HG02623 (cell line): Measurements from ENCODE around the gene KDM4E.
A peak's percentile ranks its signal among the peaks of the same experiment; 100 is the strongest.
"Not testable (repeated sequence)": the region's sequence is repeated elsewhere in the genome, so short reads cannot be mapped to it uniquely, and the experiment has no call there.

ENCODE experiments used
- ATAC-seq: cut with Tn5 transposase; IDR thresholded peaks from one replicate; pipeline ENCODE4 v1.9.1; 2021; ENCODE audit warnings: moderate library complexity; ENCODE audit not compliant: unreplicated experiment

KDM4E gene

GRCh38 chr11:95049122-95049521, 24.1 kb downstream of the KDM4E start, which contains the start of gene KDM4F:
KDM4F (plus strand) TSS chr11:95049422.
- not testable (repeated sequence) for ATAC-seq

- no peak for ATAC-seq
These were observed 25.6 kb downstream of the KDM4E start for GRCh38 chr11:95050595-95051202.

DNA sequence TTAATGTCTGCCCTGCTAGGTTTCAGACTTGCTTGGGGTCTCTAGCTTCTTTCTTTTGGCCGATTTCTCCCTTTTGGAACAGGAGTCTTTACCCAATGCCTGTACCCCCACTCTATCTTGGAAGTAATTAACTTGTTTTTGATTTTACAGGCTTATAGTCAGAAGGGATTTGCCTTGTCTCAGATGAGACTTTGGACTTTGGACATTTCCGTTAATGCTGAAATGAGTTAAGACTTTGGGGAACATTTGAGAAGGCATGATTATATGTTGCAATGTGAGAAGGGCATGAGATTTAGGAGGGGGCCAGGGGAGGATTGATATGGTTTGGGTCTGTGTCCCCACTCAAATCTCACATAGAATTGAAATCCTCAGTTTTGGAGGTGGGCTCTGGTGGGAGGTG, 29.3 kb downstream of the KDM4E start:
- ATAC-seq: no peak

DNA sequence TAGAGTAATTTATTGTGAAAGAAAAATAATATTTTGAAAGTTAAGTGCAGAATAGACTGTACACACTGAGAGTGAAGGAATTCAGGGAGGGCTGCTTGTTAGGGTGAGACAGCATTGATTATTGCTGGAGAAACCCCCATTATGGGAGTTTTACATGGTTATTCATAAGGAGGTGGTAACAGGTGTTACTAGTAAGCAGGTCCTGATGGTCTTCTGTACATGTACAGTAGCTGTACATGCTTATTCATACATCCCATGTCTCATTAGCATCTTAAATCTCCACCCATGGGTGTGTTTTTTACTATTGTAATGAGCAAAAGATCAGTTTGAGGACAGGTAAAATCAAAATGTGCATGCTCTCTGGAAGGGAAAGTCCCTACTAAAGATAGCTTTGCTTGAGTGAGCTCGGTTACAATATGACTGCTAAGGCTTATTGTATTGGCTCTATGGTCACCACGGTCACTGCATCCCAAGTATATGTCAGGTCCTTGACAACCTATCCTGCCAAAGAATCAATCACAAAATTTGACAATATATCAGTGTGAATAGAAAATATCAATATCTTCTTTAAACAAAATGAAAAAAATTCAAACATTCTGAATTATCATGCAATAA, 30.3 kb downstream of the KDM4E start:
- ATAC-seq: peak; percentile 97

DNA sequence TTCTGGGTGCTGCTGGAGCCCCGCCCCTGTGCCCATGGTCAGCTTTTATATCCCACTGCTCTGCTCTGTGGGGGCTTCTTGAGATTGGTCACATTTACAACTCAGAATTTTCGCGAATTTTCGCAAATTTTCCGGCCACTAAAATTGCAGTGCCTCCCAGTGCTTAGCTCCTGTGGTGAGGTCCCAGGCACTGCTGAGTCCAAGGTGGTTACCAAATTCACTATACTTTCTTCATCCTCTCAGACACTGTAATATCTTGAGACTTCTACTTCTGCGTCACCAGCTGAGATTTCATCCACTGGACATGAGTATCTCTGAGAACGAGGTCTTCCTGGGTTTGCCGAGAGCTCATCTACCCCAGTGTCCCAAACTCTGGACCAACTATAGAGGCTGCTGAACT, 32.9 kb downstream of the KDM4E start:
- no peak for ATAC-seq

DNA sequence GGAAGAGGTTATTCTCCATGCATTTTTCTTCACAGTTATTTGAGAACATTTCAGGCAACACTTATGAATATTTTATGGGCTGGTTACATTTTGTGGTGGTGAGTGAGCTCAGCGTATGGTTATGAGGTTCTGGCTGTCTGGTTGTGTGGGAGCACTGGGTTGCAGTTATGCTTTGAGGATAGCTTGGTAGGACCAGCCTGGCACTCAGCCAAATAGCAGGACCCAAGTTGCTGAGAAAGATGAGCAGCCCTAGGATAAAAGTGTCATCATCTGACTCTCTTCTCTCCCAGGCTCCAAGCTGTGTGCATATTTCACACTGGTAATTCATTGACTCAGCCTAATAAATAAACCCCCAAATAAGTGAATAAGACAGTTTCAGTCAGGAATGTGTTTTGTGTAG, 33.6 kb downstream of the KDM4E start:
- ATAC-seq: no peak

DNA sequence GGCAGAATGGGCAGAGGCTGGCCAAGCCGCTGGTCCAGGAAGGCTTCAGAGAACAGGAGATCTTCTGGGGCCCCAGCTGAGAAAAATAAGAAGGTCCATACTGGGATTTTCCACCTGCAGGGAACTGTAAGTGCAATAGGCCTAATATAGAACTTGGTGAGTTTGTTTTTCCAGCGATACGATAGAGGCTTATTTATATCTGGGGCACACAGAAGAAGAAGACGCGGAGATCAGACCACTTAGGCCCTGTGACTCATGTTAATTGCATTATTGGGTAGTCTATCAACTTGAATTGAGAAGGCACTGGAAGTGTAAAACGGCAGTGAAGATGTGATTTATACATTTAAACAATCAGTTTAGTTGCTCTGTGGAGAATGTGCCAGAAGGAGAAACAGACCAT, 34.0 kb downstream of the KDM4E start:
- no peak for ATAC-seq

DNA sequence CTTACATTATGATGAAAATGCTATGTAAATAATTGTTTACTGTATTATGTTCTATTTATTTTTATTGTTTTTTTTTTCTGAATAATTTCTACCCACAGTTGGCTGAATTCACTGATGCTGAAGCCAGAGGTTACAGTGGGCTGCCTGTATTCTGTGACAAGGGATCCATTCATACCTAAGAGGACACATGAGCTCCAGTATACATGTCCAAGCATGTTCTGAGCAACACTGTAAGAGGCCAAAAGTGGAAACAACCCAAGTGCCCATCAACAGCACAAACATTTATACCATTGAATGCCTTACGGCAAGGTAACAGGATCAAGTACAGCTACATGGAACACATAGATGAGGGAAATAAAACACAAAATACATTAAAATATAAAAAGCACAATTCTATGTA, 40.3 kb downstream of the KDM4E start:
- ATAC-seq: no peak

DNA sequence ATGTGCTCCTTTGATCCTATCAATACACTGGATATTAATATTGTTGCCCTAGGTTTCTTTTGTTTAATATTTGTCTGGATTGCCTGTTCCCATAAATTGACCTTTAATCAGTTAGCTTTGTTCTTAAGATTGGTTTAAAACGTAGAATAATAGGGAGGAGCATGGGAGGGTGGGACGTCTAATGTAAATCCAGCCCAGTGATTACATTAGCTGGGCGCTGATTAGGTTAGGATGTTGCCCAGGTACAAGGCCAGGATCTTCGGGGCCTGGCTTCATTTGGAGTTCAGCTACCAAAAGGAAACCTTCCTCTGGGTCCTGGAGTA, 41.6 kb downstream of the KDM4E start, which contains the start of gene SRSF8:
Gene SRSF8 (plus strand): TSS at position 204 of the 323 bp plus-strand sequence. CDS start 308 bp downstream, outside the sequence.
- ATAC-seq: peak; percentile 41

DNA sequence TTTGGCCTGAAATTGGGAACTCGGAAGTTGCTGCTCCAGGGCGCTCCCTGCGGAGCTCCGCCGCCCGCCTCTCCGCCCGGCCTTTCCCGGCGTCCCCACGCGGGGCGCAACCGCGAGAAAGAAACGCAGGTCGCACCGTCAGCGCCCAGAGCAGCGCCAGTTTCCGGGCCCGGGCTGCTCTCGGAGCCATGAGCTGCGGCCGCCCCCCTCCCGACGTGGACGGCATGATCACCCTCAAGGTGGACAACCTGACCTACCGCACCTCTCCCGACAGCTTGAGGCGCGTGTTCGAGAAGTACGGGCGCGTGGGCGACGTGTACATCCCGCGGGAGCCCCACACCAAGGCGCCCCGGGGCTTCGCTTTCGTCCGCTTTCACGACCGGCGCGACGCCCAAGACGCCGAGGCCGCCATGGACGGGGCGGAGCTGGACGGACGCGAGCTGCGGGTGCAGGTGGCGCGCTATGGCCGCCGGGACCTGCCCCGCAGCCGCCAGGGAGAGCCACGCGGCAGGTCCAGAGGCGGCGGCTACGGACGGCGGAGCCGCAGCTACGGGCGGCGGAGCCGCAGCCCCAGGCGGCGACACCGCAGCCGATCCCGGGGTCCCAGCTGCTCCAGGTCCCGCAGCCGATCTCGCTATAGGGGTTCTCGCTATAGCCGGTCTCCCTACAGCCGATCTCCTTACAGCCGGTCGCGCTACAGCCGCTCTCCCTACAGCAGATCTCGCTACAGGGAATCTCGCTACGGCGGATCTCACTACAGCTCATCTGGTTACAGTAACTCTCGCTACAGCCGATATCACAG, 42.2 kb downstream of the KDM4E start:
- peak; percentile 56 for ATAC-seq

DNA sequence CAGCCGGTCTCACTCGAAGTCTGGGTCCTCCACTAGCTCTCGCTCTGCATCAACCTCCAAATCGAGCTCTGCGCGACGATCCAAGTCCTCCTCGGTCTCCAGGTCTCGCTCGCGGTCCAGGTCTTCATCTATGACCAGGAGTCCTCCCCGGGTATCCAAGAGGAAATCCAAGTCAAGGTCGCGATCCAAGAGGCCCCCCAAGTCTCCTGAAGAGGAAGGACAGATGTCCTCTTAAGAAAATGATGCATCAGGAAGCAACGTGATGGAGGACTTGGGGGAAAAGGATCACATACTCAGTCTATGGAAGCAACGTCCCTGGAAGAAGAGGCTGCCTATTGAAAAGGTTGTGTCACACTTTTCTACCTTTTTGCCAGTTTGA, 42.8 kb downstream of the KDM4E start:
- no peak for ATAC-seq

DNA sequence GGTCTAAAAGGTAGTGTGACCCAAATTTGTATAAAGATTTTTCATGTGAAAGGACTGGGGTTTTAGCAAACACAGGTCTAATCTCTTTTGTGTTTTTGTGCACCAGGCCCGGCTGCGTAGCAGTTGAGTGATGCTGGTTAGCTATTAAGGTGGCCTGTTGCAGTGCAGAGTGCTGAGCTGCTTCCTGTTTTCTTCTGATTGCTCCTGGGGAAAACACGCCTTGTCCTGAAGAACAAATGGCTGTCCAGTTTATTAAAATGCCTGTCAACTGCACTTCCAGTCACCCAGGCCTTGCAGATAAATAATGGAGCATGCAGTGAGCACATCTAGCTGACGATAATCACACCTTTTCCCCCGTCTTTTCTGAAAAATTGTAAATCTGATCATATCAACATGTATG, 43.5 kb downstream of the KDM4E start:
- peak; percentile 60 for ATAC-seq

GRCh38 chr11:95070471-95070870, 45.4 kb downstream of the KDM4E start:
- ATAC-seq: no peak

GRCh38 chr11:95072948-95073347, 47.9 kb downstream of the KDM4E start:
- no peak for ATAC-seq

DNA sequence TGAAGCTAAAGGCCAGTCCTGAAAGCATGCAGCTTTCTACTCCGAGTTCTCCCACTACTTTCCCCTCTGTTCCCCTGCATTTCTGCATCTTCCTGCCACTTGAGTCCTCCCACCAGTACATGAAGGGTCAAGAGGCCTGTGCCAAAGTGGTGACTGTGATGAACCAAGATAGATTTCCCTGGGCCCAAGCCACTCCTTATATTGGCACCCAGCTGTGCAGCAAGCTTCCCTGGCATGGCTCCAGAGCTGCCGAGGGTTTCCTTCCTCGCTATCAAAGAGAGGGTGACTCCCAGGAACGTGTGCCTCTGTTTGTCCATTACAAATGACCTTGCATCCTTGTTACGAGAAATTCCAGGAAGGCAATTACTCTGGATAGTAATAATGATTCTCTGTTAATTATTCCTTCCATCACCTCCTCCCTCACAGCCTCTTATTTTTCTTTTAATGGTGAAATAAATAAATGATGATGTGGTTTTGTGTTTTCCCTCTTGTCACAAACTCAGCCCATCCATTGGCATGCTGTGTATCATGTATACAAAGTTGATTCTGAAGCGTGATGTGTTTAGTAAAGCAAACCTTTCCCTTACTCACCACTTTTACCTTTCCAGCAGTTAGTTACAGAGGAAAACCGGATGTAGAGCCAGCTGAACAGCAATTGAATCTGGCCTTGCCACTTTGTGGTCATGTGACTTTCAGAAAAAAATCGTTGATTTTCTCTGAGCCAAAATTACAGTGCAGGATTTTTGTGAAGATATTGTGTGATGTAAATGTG, 49.9 kb downstream of the KDM4E start:
- ATAC-seq: no peak

GRCh38 chr11:95076416-95076815, 51.4 kb downstream of the KDM4E start:
- ATAC-seq: peak; percentile 64

DNA sequence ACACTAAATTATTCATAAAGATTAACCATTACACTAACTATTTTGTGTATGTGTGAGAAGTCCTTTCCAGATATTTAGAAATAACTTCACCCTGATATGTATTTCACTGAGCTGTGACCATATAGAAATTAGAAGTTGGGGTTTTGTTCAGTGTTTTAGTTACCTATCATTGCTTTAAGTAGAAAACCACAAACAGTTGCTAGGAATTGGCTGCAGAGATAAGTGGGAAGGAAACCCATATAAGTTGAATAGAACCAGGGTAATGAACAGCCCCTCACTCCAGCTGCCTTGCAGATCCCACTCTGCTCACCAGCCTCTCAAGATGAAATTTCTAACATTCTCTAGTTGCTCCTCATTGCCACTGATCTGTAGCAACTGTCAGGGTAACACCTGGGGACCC, 51.9 kb downstream of the KDM4E start:
- ATAC-seq: no peak
